ENCODE results near the gene CTNNBL1. TPM values are rescaled to one million over a fixed set of nuclear protein-coding genes. Genes with fewer than 3 reads are reported as not detected.

CTNNBL1 gene
- polyA plus RNA-seq, 1 of the 3 experiments (the other 2 are of a cell fraction) = 29.5 TPM

GRCh38 chr20:37917461-37917860 lies 223.6 kb downstream of the CTNNBL1 start:
- TF ChIP-seq TEAD4 (IDR thresholded peaks at IDR 0.05; ENCODE audit: borderline replicate concordance, insufficient read depth) (no peak), MAX (IDR thresholded peaks at IDR 0.05; ENCODE audit: low read depth) (no peak), FOSL2 (IDR thresholded peaks at IDR 0.05; ENCODE audit: borderline replicate concordance, low read depth) (no peak), EP300 (IDR thresholded peaks at IDR 0.05; ENCODE audit: borderline replicate concordance in 1 of 2, low read depth in 1 of 2, low read length in 1 of 2) (no peak), ZBTB33 (IDR thresholded peaks at IDR 0.05; ENCODE audit: borderline replicate concordance, low read depth) (no peak), NRF1 (IDR thresholded peaks at IDR 0.05; ENCODE audit: low read depth, low read length) (no peak), EZH2phosphoT487 (IDR thresholded peaks at IDR 0.05; ENCODE audit: borderline replicate concordance, low read depth) (no peak), REST (IDR thresholded peaks at IDR 0.05; ENCODE audit: low read depth, low read length) (no peak), TAF1 (IDR thresholded peaks at IDR 0.05; ENCODE audit: borderline replicate concordance, low read depth, low read length) (no peak)
- no peak overlapping the region for H3K27ac ChIP-seq (ENCODE audit: low read depth in 2 of 2, low read length in 1 of 2)
- H3K9me2 ChIP-seq = no peaks in the 10 kb centered on the region
- no peaks in the 10 kb centered on the region for H4K20me1 ChIP-seq (ENCODE audit: insufficient read depth)
- no peak overlapping the region for H3K4me3 ChIP-seq (ENCODE audit: low read depth in 2 of 2, low read length in 1 of 2)
- DNase-seq = no peak
- H3F3A ChIP-seq (replicated peaks; ENCODE audit: insufficient read depth) = no peaks in the 10 kb centered on the region
- H2AFZ ChIP-seq (ENCODE audit: low read depth) = no peak overlapping the region
- H3K27me3 ChIP-seq (ENCODE audit: insufficient read depth) = peaks cover 3% of the 10 kb centered on the region; the same call in 1 of the 2 replicates
- H3K9ac ChIP-seq = no peak overlapping the region
- H3K79me2 ChIP-seq (ENCODE audit: insufficient read depth) = no peaks in the 10 kb centered on the region
- CTCF ChIA-PET = interaction anchor here (0.7 to 3.2 kb wide), 5 partner anchors 12 to 353 kb away, joined by 3 to 12 read pairs (median 3); partner anchors contain the start of gene VSTM2L
- peaks cover 14 to 44% of the 10 kb centered on the region in 2 experiments; a peak in 3 of 4 replicates for H3K4me1 ChIP-seq (ENCODE audit: control insufficient read depth in 1 of 2, insufficient read depth in 2 of 2, low read depth in 1 of 2, low read length in 1 of 2)
- POLR2A ChIA-PET = interaction anchor here (0.8 kb wide), 1 partner anchor 70 kb away, joined by 3 read pairs; no protein-coding TSS in a partner anchor
- H3K9me3 ChIP-seq = no peaks in the 10 kb centered on the region
- no peak overlapping the region for H3K4me2 ChIP-seq
- H3K36me3 ChIP-seq (replicated peaks in 1 of 2; ENCODE audit: control insufficient read depth in 1 of 2, insufficient read depth in 2 of 2, low read length in 1 of 2) = no peaks in the 10 kb centered on the region
- 82% methylated on average over 12 of the region's 12 CpGs for WGBS (ENCODE audit: low lambda C conversion rate)

GRCh38 chr20:37918035-37918434 lies 224.2 kb downstream of the CTNNBL1 start:
- Histone ChIP-seq H3K27ac (ENCODE audit: low read depth in 2 of 2, low read length in 1 of 2) (no peak overlapping the region), H3K4me1 (ENCODE audit: control insufficient read depth in 1 of 2, insufficient read depth in 2 of 2, low read depth in 1 of 2, low read length in 1 of 2) (peaks cover 14 to 45% of the 10 kb centered on the region in 2 experiments; a peak in 3 of 4 replicates), H3K79me2 (ENCODE audit: insufficient read depth) (no peaks in the 10 kb centered on the region), H3K9me2 (no peaks in the 10 kb centered on the region), H3F3A (replicated peaks; ENCODE audit: insufficient read depth) (no peaks in the 10 kb centered on the region), H3K9ac (no peak overlapping the region), H3K27me3 (ENCODE audit: insufficient read depth) (no peaks in the 10 kb centered on the region), H3K36me3 (replicated peaks in 1 of 2; ENCODE audit: control insufficient read depth in 1 of 2, insufficient read depth in 2 of 2, low read length in 1 of 2) (no peaks in the 10 kb centered on the region), H3K4me2 (no peak overlapping the region), H3K9me3 (no peaks in the 10 kb centered on the region), H2AFZ (ENCODE audit: low read depth) (no peak overlapping the region), H4K20me1 (ENCODE audit: insufficient read depth) (no peaks in the 10 kb centered on the region), H3K4me3 (ENCODE audit: low read depth in 2 of 2, low read length in 1 of 2) (no peak overlapping the region)
- ChIA-PET CTCF (interaction anchor here (0.9 to 3.2 kb wide), 3 partner anchors 15 to 353 kb away, joined by 3 to 12 read pairs (median 4); partner anchors contain the start of gene VSTM2L), POLR2A (interaction anchor here (0.8 kb wide), 1 partner anchor 69 kb away, joined by 3 read pairs; no protein-coding TSS in a partner anchor)
- 86% methylated on average over 6 of the region's 6 CpGs for WGBS (ENCODE audit: low lambda C conversion rate)
- no peak for DNase-seq
- TF ChIP-seq RCOR1 (IDR thresholded peaks at IDR 0.05; ENCODE audit: low read length) (no peak), NRF1 (IDR thresholded peaks at IDR 0.05; ENCODE audit: low read depth, low read length) (no peak), GATA2 (CRISPR knock-in tag; IDR thresholded peaks at IDR 0.05) (no peak), PBX3 (IDR thresholded peaks at IDR 0.05) (no peak), USF1 (IDR thresholded peaks at IDR 0.05; ENCODE audit: borderline replicate concordance, low read depth) (no peak), EP300 (IDR thresholded peaks at IDR 0.05; ENCODE audit: borderline replicate concordance in 1 of 2, low read depth in 1 of 2, low read length in 1 of 2) (no peak), CHD2 (IDR thresholded peaks at IDR 0.05; ENCODE audit: low read length, partially characterized antibody) (no peak)

Data from SK-N-SH (cell line).